WI38 (cell line): ENCODE measurements around the gene ZNF678.

Source experiments
- H3K4me3 ChIP-seq: 2 replicates; pipeline ENCODE4 v1.5.1; 2011; ENCODE audit warnings: low read depth, mild to moderate bottlenecking, control low read depth, low read length
- TF ChIP-seq, protein P1 (sequence below): IDR thresholded peaks from 2 replicates; pipeline ENCODE4 v1.5.1; 2012; ENCODE audit warnings: low read depth, mild to moderate bottlenecking, control low read depth, low read length

Gene ZNF678

DNA sequence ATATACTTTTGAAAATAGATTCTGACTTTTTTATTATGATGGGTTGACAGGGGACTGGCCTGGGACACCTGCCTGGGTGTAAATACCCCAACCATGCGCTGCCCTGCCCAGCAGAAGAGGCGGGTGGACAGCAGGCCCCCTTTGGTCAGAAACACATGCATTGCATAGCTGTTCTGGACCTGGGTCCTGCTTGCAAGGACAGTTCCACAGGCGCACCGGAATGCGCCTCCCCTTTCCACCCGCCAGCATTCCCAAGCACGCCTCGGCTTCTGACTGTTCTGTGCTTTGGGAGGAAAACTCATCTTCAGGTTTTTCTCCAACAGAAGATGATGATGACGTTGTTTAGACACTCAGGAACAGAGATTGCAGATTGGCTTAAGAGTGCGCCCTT is 428 bp upstream of the ZNF678 start:
- no peak overlapping the region for H3K4me3 ChIP-seq
- TF ChIP-seq, protein P1, sequence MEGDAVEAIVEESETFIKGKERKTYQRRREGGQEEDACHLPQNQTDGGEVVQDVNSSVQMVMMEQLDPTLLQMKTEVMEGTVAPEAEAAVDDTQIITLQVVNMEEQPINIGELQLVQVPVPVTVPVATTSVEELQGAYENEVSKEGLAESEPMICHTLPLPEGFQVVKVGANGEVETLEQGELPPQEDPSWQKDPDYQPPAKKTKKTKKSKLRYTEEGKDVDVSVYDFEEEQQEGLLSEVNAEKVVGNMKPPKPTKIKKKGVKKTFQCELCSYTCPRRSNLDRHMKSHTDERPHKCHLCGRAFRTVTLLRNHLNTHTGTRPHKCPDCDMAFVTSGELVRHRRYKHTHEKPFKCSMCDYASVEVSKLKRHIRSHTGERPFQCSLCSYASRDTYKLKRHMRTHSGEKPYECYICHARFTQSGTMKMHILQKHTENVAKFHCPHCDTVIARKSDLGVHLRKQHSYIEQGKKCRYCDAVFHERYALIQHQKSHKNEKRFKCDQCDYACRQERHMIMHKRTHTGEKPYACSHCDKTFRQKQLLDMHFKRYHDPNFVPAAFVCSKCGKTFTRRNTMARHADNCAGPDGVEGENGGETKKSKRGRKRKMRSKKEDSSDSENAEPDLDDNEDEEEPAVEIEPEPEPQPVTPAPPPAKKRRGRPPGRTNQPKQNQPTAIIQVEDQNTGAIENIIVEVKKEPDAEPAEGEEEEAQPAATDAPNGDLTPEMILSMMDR = no peak

DNA sequence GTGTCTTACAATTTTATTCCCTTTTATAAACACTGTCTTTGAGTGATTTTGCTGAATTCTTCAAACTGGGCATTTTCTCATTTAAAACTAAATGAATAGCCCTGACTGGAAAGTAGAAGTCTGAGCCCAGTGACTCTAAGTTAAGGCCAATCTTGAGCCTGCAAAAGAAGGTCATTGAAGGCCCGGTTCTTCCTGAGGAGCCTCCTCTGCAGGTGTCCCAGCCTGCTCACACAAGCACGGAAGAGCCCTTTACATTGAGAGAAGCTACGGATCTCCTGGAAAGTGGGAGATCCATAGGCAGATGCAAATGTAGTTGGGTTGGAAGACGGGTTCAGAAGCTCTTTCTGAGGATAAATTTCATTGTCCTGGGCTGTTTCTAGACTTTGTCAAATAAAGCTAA is 3.9 kb downstream of the ZNF678 start:
- no peak overlapping the region for H3K4me3 ChIP-seq
- TF ChIP-seq, protein P1 = no peak

DNA sequence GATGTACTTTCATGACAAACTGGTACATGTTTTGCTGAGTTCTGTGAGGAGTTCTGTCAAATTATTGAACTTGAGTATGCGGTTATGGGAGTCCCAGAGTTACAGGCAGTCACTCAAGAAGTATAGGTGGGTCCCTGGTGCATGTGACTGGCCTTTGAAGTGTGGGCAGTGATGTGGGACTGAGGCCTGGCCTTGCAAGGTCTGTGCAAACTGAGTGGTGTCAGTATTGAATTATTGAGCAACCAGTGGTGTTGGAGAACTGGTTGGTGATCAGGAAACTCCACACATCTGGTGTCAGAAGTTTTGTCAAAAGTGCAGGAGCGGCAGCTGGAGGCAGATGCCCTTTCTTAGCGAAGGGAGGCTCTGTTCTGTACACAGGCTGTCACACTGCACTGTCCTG is 5.2 kb downstream of the ZNF678 start:
- TF ChIP-seq, protein P1 = no peak
- H3K4me3 ChIP-seq = no peak overlapping the region

DNA sequence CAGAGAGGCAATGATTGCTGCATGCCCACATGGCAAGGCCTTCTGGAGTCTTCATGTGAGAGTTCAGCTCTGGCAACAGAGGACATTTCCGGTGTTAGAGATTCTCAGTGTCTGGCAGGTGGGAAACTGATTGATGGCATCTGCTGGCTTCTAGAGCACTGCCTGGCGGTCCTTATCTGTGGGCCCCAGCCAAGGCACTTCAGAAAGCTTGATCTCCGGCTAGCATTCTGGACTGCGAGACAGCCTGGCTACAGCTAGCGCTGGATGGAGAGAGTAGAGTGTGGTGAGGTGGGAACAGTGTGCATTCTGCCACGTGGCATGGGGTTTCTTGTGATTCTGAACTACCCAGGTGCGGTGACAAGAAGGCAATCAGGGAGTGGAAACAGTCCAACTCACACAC is 9.4 kb downstream of the ZNF678 start:
- H3K4me3 ChIP-seq = no peak overlapping the region
- TF ChIP-seq, protein P1 = no peak

DNA sequence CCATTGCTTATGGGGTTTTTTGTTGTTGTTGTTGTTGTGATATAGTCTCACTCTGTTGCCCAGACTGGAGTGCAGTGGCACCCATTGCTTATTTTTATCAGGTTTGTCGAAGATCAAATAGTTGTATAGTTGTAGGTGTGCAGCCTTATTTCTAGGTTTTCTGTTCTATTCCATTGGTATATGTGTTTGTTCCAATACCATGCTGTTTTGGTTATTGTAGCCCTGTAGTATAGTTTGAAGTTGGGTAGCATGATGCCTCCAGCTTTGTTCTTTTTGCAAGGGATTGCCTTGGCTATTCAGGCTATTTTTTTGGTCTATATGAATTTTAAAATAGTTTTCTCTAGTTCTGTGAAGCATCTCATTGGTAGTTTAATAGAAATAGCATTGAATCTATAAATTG is 11.6 kb downstream of the ZNF678 start:
- TF ChIP-seq, protein P1 = no peak
- H3K4me3 ChIP-seq = no peak overlapping the region

DNA sequence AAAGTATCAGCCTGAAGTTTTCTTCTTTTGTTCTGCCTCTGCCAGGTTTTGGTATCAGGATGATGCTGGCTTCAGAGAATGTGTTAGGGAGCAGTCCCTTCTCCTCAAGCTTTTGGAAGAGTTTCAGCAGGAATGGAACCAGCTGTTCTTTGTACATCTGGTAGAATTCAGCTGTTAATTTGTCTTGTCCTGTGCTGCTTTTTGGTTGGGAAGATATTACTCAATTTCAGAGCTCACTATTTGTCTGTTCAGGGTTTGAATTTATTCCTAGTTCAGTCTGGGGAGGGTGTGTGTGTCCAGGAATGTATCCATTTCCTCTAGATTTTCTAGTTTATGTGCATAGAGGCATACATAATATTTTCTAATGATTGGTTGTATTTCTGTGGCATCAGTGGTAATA is 12.8 kb downstream of the ZNF678 start:
- no peak overlapping the region for H3K4me3 ChIP-seq
- TF ChIP-seq, protein P1 = no peak

DNA sequence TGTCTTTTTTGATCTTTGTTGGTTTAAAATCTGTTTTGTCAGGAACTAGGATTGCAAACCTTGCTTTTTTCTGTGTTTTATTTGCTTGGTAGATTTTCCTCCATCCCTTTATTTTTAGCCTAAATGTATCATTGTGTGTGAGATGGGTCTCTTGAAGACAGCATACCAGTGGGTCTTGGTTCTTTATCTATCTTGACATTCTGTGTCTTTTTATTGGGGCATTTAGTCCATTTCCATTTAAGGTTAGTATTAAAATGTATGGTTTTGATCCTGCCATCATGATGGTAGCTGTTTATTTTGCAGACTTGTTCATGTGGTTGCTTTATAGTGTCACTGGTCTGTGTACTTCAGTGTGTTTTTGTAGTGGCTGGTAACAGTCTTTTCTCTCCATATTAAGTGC is 14.1 kb downstream of the ZNF678 start:
- TF ChIP-seq, protein P1 = no peak

More for the DNA sequence above, 14.1 kb downstream of the ZNF678 start:
- no peak overlapping the region for H3K4me3 ChIP-seq
